Hepatocyte (in vitro differentiated cells): ENCODE results near the gene SHROOM3. TPM values are rescaled to one million over a fixed set of nuclear protein-coding genes. Genes with fewer than 3 reads are reported as not detected.

Experiments
- DNase-seq: peaks from one replicate; pipeline ENCODE4 v3.0.0-alpha.2; 2016; ENCODE audit warnings: low spot score
- H2AFZ ChIP-seq: fragments of 200-600 bp; sonication (generic); 2 replicates; pipeline ENCODE4 v1.6.0; 2016; ENCODE audit warnings: antibody characterized with exemption, mild to moderate bottlenecking
- H3K27ac ChIP-seq: fragments of 200-600 bp; sonication (generic); 2 replicates; pipeline ENCODE4 v1.5.1; 2016; ENCODE audit warnings: mild to moderate bottlenecking
- H3K27me3 ChIP-seq: fragments of 200-600 bp; sonication (generic); 2 replicates; pipeline ENCODE4 v1.6.1; 2016
- H3K36me3 ChIP-seq: fragments of 200-600 bp; sonication (generic); replicated peaks from 2 replicates; pipeline ENCODE4 v1.5.1; 2016; ENCODE audit warnings: low read depth; ENCODE audit not compliant: insufficient read depth
- H3K4me1 ChIP-seq: fragments of 200-600 bp; sonication (generic); 2 replicates; pipeline ENCODE4 v1.5.1; 2016; ENCODE audit warnings: mild to moderate bottlenecking, moderate library complexity; ENCODE audit not compliant: insufficient read depth
- H3K4me2 ChIP-seq: fragments of 200-600 bp; sonication (generic); 2 replicates; pipeline ENCODE4 v1.6.0; 2016
- H3K4me3 ChIP-seq: fragments of 200-600 bp; sonication (generic); 2 replicates; pipeline ENCODE4 v1.5.1; 2016; ENCODE audit warnings: mild to moderate bottlenecking
- H3K79me2 ChIP-seq: fragments of 200-600 bp; sonication (generic); 2 replicates; pipeline ENCODE4 v1.6.0; 2017; ENCODE audit warnings: mild to moderate bottlenecking
- H3K9me2 ChIP-seq: fragments of 200-600 bp; sonication (generic); replicated peaks from 2 replicates; pipeline ENCODE4 v1.6.0; 2017; ENCODE audit warnings: mild to moderate bottlenecking; ENCODE audit not compliant: insufficient read depth
- H3K9me3 ChIP-seq: fragments of 200-600 bp; sonication (generic); 2 replicates; pipeline ENCODE4 v1.5.1; 2016; ENCODE audit warnings: low read depth, mild to moderate bottlenecking
- H4K20me1 ChIP-seq: fragments of 200-600 bp; sonication (generic); 2 replicates; pipeline ENCODE4 v1.6.0; 2016; ENCODE audit warnings: mild to moderate bottlenecking; ENCODE audit not compliant: insufficient read depth, poor library complexity, severe bottlenecking
- CTCF ChIP-seq: fragments of 200-600 bp; sonication (generic); IDR thresholded peaks from 2 replicates; pipeline ENCODE4 v1.5.1; 2016; ENCODE audit warnings: antibody characterized with exemption, mild to moderate bottlenecking; ENCODE audit not compliant: poor library complexity
- EZH2 ChIP-seq: fragments of 200-600 bp; sonication (generic); IDR thresholded peaks from 2 replicates; pipeline ENCODE4 v1.6.1; 2016; ENCODE audit warnings: antibody characterized with exemption, mild to moderate bottlenecking, borderline replicate concordance
- EZH2phosphoT487 ChIP-seq: fragments of 200-600 bp; sonication (generic); IDR thresholded peaks from one replicate; pipeline ENCODE4 v1.6.1; 2018; ENCODE audit warnings: antibody characterized with exemption, mild to moderate bottlenecking, low read depth, moderate library complexity; ENCODE audit not compliant: unreplicated experiment, severe bottlenecking
- WGBS: methylation state at CpG from one replicate; pipeline ENCODE4 v1.1.6; 2016; ENCODE audit warnings: low lambda C conversion rate; ENCODE audit errors: missing lambda C conversion rate; 5-methylcytosine and 5-hydroxymethylcytosine counted together
- polyA plus RNA-seq: library from polyadenylated mRNA; unstranded; fragments of >200 nt; fragmentation: Nextera tagmentation; extraction: Ambion mirVana; gene quantifications from 2 replicates; pipeline ENCODE4 v1.2.1, GENCODE V29; 2016
- total RNA-seq: library from RNA; depleted of rRNA; stranded (reverse); fragments of >200 nt; gene quantifications from 2 replicates; pipeline ENCODE4 v1.2.3, GENCODE V29; 2014

SHROOM3 gene
- total and polyA plus RNA-seq, 2 experiments from 2014 or later = 35.0 to 63.1 TPM

- 71% methylated on average over 3 of the region's 3 CpGs for WGBS
- no peaks in the 10 kb centered on the region for H4K20me1 ChIP-seq
- TF ChIP-seq EZH2 = no peak
- TF ChIP-seq CTCF = no peak
- TF ChIP-seq EZH2phosphoT487 = no peak
Observed at GRCh38 chr4:76736414-76736813, 301.4 kb downstream of the SHROOM3 start.

GRCh38 chr4:76737180-76737579 lies 302.2 kb downstream of the SHROOM3 start:
- H3K4me2 ChIP-seq = no peak overlapping the region
- H3K9me2 ChIP-seq = no peaks in the 10 kb centered on the region
- H3K36me3 ChIP-seq = no peaks in the 10 kb centered on the region
- H4K20me1 ChIP-seq = no peaks in the 10 kb centered on the region
- peaks cover 22% of the 10 kb centered on the region for H3K79me2 ChIP-seq
- H3K27ac ChIP-seq = peak overlapping the region; percentile 60
- no peak overlapping the region for H3K4me3 ChIP-seq
- no peaks in the 10 kb centered on the region for H3K9me3 ChIP-seq
- H3K4me1 ChIP-seq = peaks cover 11% of the 10 kb centered on the region
- no peak for TF ChIP-seq EZH2
- no peak for TF ChIP-seq EZH2phosphoT487
- no peak for TF ChIP-seq CTCF
- H3K27me3 ChIP-seq = no peaks in the 10 kb centered on the region
- DNase-seq = no peak
- no peak overlapping the region for H2AFZ ChIP-seq
- 57% methylated on average over 2 of the region's 2 CpGs for WGBS

More at GRCh38 chr4:76736414-76736813, 301.4 kb downstream of the SHROOM3 start:
- Histone ChIP-seq H3K9me3 (no peaks in the 10 kb centered on the region), H3K27me3 (no peaks in the 10 kb centered on the region), H3K4me1 (peaks cover 11% of the 10 kb centered on the region), H3K4me3 (no peak overlapping the region), H2AFZ (no peak overlapping the region), H3K27ac (peak overlapping the region; percentile 62), H3K36me3 (no peaks in the 10 kb centered on the region), H3K4me2 (no peak overlapping the region), H3K79me2 (peaks cover 22% of the 10 kb centered on the region), H3K9me2 (no peaks in the 10 kb centered on the region)
- no peak for DNase-seq

- Histone ChIP-seq H3K9me3 (no peaks in the 10 kb centered on the region), H4K20me1 (no peaks in the 10 kb centered on the region), H3K27me3 (no peaks in the 10 kb centered on the region), H3K79me2 (peaks cover 26% of the 10 kb centered on the region), H3K9me2 (no peaks in the 10 kb centered on the region), H3K4me3 (no peak overlapping the region), H3K4me1 (peaks cover 11% of the 10 kb centered on the region), H3K4me2 (no peak overlapping the region), H3K36me3 (no peaks in the 10 kb centered on the region), H2AFZ (no peak overlapping the region), H3K27ac (peak overlapping the region; percentile 60)
- TF ChIP-seq CTCF = no peak
- TF ChIP-seq EZH2 = no peak
- no peak for TF ChIP-seq EZH2phosphoT487
- WGBS = 52% methylated on average over 2 of the region's 2 CpGs
- DNase-seq = no peak
Observed at GRCh38 chr4:76737771-76738085, 302.7 kb downstream of the SHROOM3 start.
